Esophagus muscularis mucosa (tissue), 4 donors: ENCODE data around the gene HNF1B.

Source experiments
- EP300 ChIP-seq: sonication (generic); formaldehyde crosslinking; IDR thresholded peaks from one replicate; pipeline ENCODE4 v1.6.1; 2017; ENCODE audit warnings: antibody characterized with exemption
- POLR2A ChIP-seq: fragments of 450-650 bp; IDR thresholded peaks from one replicate; pipeline ENCODE4 v1.6.1; 2017; ENCODE audit warnings: antibody characterized with exemption, moderate library complexity, mild to moderate bottlenecking, low read depth
- TF ChIP-seq, protein P1 (sequence below), 3 experiments: fragments of 200-600 bp in 2 of 3; fragments of 450-650 bp in 1 of 3; sonication (generic) in 2 of 3; IDR thresholded peaks; one replicate each; pipeline ENCODE4 v1.5.1; 2017 to 2019; ENCODE audit warnings: antibody characterized with exemption in 3 of 3, mild to moderate bottlenecking in 2 of 3, moderate library complexity in 1 of 3

DNA sequence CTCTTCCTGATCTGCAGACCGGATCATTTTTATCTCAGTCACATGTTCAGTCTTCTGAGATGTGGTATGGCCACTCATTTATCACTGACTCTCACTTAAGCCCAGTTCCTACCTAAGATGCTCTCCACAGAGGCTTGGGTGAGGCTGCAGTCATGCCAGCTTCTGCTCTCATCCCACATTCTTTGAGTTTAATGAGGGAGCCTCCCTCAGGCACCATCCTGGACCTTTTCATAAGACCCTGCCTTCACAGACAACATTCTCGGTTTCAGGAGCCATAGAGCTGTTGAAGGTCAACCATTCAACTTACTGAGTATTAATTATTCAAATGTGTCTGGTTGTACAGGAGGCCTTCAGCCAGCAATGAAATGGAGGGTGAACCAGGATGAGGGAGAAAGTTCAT is 23.6 kb upstream of the HNF1B start:
- TF ChIP-seq, protein P1, sequence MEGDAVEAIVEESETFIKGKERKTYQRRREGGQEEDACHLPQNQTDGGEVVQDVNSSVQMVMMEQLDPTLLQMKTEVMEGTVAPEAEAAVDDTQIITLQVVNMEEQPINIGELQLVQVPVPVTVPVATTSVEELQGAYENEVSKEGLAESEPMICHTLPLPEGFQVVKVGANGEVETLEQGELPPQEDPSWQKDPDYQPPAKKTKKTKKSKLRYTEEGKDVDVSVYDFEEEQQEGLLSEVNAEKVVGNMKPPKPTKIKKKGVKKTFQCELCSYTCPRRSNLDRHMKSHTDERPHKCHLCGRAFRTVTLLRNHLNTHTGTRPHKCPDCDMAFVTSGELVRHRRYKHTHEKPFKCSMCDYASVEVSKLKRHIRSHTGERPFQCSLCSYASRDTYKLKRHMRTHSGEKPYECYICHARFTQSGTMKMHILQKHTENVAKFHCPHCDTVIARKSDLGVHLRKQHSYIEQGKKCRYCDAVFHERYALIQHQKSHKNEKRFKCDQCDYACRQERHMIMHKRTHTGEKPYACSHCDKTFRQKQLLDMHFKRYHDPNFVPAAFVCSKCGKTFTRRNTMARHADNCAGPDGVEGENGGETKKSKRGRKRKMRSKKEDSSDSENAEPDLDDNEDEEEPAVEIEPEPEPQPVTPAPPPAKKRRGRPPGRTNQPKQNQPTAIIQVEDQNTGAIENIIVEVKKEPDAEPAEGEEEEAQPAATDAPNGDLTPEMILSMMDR (IDR thresholded peaks at IDR 0.05), result no peak
- TF ChIP-seq POLR2A (no peak), EP300 (no peak)
